ENCODE results near the gene FLCN.
"Not testable (repeated sequence)": the region's sequence is repeated elsewhere in the genome, so short reads cannot be mapped to it uniquely, and the experiment has no call there.

The FLCN gene

GRCh38 chr17:17237026-17237799 lies at the start of gene FLCN:
Gene FLCN, minus strand, starts transcription at chr17:17237168. Its CDS starts 9,031 bp downstream, at chr17:17228137.
- in situ Hi-C loops (cut with HindIII; ENCODE audit: low sequenced_read_pairs), result no loop called here

- in situ Hi-C loops (cut with HindIII; ENCODE audit: low sequenced_read_pairs), result no loop called here
These were observed 49.0 kb upstream of the FLCN start for GRCh38 chr17:17285951-17286350.

- in situ Hi-C loops (cut with HindIII; ENCODE audit: low sequenced_read_pairs), result no loop called here
These were observed 43.9 kb upstream of the FLCN start, which contains the start of gene COPS3 for GRCh38 chr17:17280613-17281549. Gene COPS3, minus strand, starts transcription at chr17:17281246. Its CDS starts 60 bp downstream, at chr17:17281186.

GRCh38 chr17:17279316-17279715 lies 42.3 kb upstream of the FLCN start:
- in situ Hi-C loops (cut with HindIII; ENCODE audit: low sequenced_read_pairs), result no loop called here

GRCh38 chr17:17277431-17277830 lies 40.5 kb upstream of the FLCN start:
- in situ Hi-C loops (cut with HindIII; ENCODE audit: low sequenced_read_pairs), result not testable (repeated sequence)

GRCh38 chr17:17275971-17276370 lies 39.0 kb upstream of the FLCN start:
- in situ Hi-C loops (cut with HindIII; ENCODE audit: low sequenced_read_pairs), result no loop called here

GRCh38 chr17:17269926-17270773 lies 33.2 kb upstream of the FLCN start:
- in situ Hi-C loops (cut with HindIII; ENCODE audit: low sequenced_read_pairs), result no loop called here

GRCh38 chr17:17264430-17264829 lies 27.5 kb upstream of the FLCN start:
- in situ Hi-C loops (cut with HindIII; ENCODE audit: low sequenced_read_pairs), result no loop called here

GRCh38 chr17:17258998-17259397 lies 22.0 kb upstream of the FLCN start:
- in situ Hi-C loops (cut with HindIII; ENCODE audit: low sequenced_read_pairs), result no loop called here

- in situ Hi-C loops (cut with HindIII; ENCODE audit: low sequenced_read_pairs), result no loop called here
These were observed 21.0 kb upstream of the FLCN start for GRCh38 chr17:17258011-17258410.

GRCh38 chr17:17256316-17256715 lies 19.3 kb upstream of the FLCN start:
- in situ Hi-C loops (cut with HindIII; ENCODE audit: low sequenced_read_pairs), result no loop called here

- in situ Hi-C loops (cut with HindIII; ENCODE audit: low sequenced_read_pairs), result not testable (repeated sequence)
These were observed 18.7 kb upstream of the FLCN start for GRCh38 chr17:17255689-17256088.

- in situ Hi-C loops (cut with HindIII; ENCODE audit: low sequenced_read_pairs), result no loop called here
These were observed 17.1 kb upstream of the FLCN start for GRCh38 chr17:17254036-17254435.

GRCh38 chr17:17253406-17253805 lies 16.4 kb upstream of the FLCN start:
- in situ Hi-C loops (cut with HindIII; ENCODE audit: low sequenced_read_pairs), result no loop called here

- in situ Hi-C loops (cut with HindIII; ENCODE audit: low sequenced_read_pairs), result no loop called here
These were observed 15.2 kb upstream of the FLCN start for GRCh38 chr17:17252149-17252661.

- in situ Hi-C loops (cut with HindIII; ENCODE audit: low sequenced_read_pairs), result no loop called here
These were observed 9.9 kb upstream of the FLCN start for GRCh38 chr17:17246879-17247278.

- in situ Hi-C loops (cut with HindIII; ENCODE audit: low sequenced_read_pairs), result no loop called here
These were observed 6.2 kb upstream of the FLCN start for GRCh38 chr17:17243163-17243562.

- in situ Hi-C loops (cut with HindIII; ENCODE audit: low sequenced_read_pairs), result no loop called here
These were observed 5.3 kb upstream of the FLCN start for GRCh38 chr17:17242246-17242645.

- in situ Hi-C loops (cut with HindIII; ENCODE audit: low sequenced_read_pairs), result no loop called here
These were observed 4.7 kb upstream of the FLCN start for GRCh38 chr17:17241656-17242055.

- in situ Hi-C loops (cut with HindIII; ENCODE audit: low sequenced_read_pairs), result no loop called here
These were observed 2.9 kb upstream of the FLCN start for GRCh38 chr17:17239832-17240231.
